IMR-90 (cell line): ENCODE results near the gene TAPT1. TPM values are rescaled to one million over a fixed set of nuclear protein-coding genes. Genes with fewer than 3 reads are reported as not detected.

Experiments
- ATAC-seq: fragments of 200-7000 bp; cut with Tn5 transposase; 2 replicates; pipeline ENCODE4 v1.9.1; 2020; ENCODE audit warnings: low read depth, mild to moderate bottlenecking, moderate library complexity
- BruUV-seq: library from RNA; stranded (reverse); fragments of 400-500 nt; replicated peaks from 2 replicates; lab custom pipeline; 2021; lab: Mats Ljungman, UMichigan
- CTCF ChIA-PET: fragments of 300-600 bp; formaldehyde crosslinking; extraction: SDS; loops from one replicate; lab custom pipeline; 2021; ENCODE audit warnings: antibody characterized with exemption; lab: Yijun Ruan, JAX
- POLR2A ChIA-PET: fragments of 300-600 bp; sonication (Branson Sonifier 250); formaldehyde crosslinking; loops from one replicate; lab custom pipeline; 2022; ENCODE audit warnings: antibody characterized with exemption; ENCODE audit not compliant: unreplicated experiment; lab: Charles Lee
- DNase-seq: peaks from one replicate; pipeline ENCODE4 v3.0.0; 2013
- H2AFZ ChIP-seq: replicated peaks from 2 replicates; pipeline ENCODE3; 2013; ENCODE audit warnings: low read length, mild to moderate bottlenecking; ENCODE audit not compliant: poor library complexity
- H2AK5ac ChIP-seq: 2 replicates; pipeline ENCODE4 v1.6.1; 2013; ENCODE audit warnings: low read depth, low read length, inconsistent platforms
- H2AK9ac ChIP-seq: replicated peaks from 2 replicates; pipeline ENCODE3; 2013; ENCODE audit warnings: mild to moderate bottlenecking, low read depth, low read length, moderate library complexity; ENCODE audit not compliant: poor library complexity
- H2BK120ac ChIP-seq: 2 replicates; pipeline ENCODE4 v1.6.1; 2013; ENCODE audit warnings: low read depth, low read length, inconsistent platforms
- H2BK15ac ChIP-seq: 3 replicates; pipeline ENCODE4 v1.6.1; 2013; ENCODE audit warnings: low read depth, low read length, inconsistent platforms
- H2BK20ac ChIP-seq: 2 replicates; pipeline ENCODE4 v1.6.1; 2013; ENCODE audit warnings: low read depth, mild to moderate bottlenecking, inconsistent platforms, low read length, moderate library complexity
- H2BK5ac ChIP-seq: 2 replicates; pipeline ENCODE4 v1.6.1; 2013; ENCODE audit warnings: mild to moderate bottlenecking, low read depth, low read length, inconsistent platforms; ENCODE audit not compliant: poor library complexity, severe bottlenecking
- H3K14ac ChIP-seq: replicated peaks from 2 replicates; pipeline ENCODE4 v1.6.1; 2013; ENCODE audit warnings: low read depth, low read length, inconsistent platforms
- H3K18ac ChIP-seq: 2 replicates; pipeline ENCODE4 v1.6.1; 2013; ENCODE audit warnings: low read depth, low read length, control low read depth
- H3K23ac ChIP-seq: 2 replicates; pipeline ENCODE4 v1.6.1; 2013; ENCODE audit warnings: low read depth, low read length, inconsistent platforms
- H3K27ac ChIP-seq: 2 replicates; pipeline ENCODE4 v1.5.1; 2013; ENCODE audit warnings: mild to moderate bottlenecking, control low read depth, low read length; ENCODE audit not compliant: insufficient read depth
- H3K27me3 ChIP-seq: 2 replicates; pipeline ENCODE4 v1.6.1; 2013; ENCODE audit warnings: low read length; ENCODE audit not compliant: control insufficient read depth, insufficient read depth
- H3K36me3 ChIP-seq: 2 replicates; pipeline ENCODE4 v1.6.1; 2013; ENCODE audit warnings: low read length, mixed read lengths; ENCODE audit not compliant: control insufficient read depth, insufficient read depth
- H3K4ac ChIP-seq: 2 replicates; pipeline ENCODE4 v1.6.1; 2013; ENCODE audit warnings: low read depth, low read length, inconsistent platforms
- H3K4me1 ChIP-seq: 2 replicates; pipeline ENCODE4 v1.6.1; 2013; ENCODE audit warnings: low read length, mixed read lengths; ENCODE audit not compliant: control insufficient read depth, insufficient read depth
- H3K4me2 ChIP-seq: 2 replicates; pipeline ENCODE4 v1.6.1; 2013; ENCODE audit warnings: low read depth, mild to moderate bottlenecking, control low read depth, low read length, moderate library complexity
- H3K4me3 ChIP-seq: 2 replicates; pipeline ENCODE4 v1.5.1; 2013; ENCODE audit warnings: low read depth, mild to moderate bottlenecking, control low read depth, low read length, moderate library complexity; ENCODE audit not compliant: insufficient read depth
- H3K56ac ChIP-seq: 2 replicates; pipeline ENCODE4 v1.6.1; 2013; ENCODE audit warnings: low read length, inconsistent platforms; ENCODE audit not compliant: insufficient read depth; ENCODE audit errors: extremely low read depth
- H3K79me1 ChIP-seq, 2 experiments: 2 replicates each; pipeline ENCODE4 v1.6.1; 2013; ENCODE audit warnings: low read length in 2 of 2, inconsistent platforms in 1 of 2, low read depth in 1 of 2
- H3K9ac ChIP-seq: 2 replicates; pipeline ENCODE4 v1.6.1; 2013; ENCODE audit warnings: low read depth, low read length, control low read depth
- H3K9me1 ChIP-seq: 2 replicates; pipeline ENCODE4 v1.6.1; 2013; ENCODE audit warnings: low read length, inconsistent platforms; ENCODE audit not compliant: insufficient read depth
- H3K9me3 ChIP-seq: 2 replicates; pipeline ENCODE4 v1.6.1; 2013; ENCODE audit warnings: low read length; ENCODE audit not compliant: control insufficient read depth, insufficient read depth
- H4K20me1 ChIP-seq: 2 replicates; pipeline ENCODE4 v1.6.1; 2013; ENCODE audit warnings: low read length, inconsistent platforms; ENCODE audit not compliant: insufficient read depth
- H4K5ac ChIP-seq: 2 replicates; pipeline ENCODE4 v1.6.1; 2013; ENCODE audit warnings: mild to moderate bottlenecking, low read depth, low read length, control low read depth
- H4K8ac ChIP-seq, 2 experiments: 2 replicates each; pipeline ENCODE4 v1.6.1; 2013; ENCODE audit warnings: low read depth in 2 of 2, low read length in 2 of 2, control low read depth in 1 of 2, inconsistent platforms in 1 of 2
- H4K91ac ChIP-seq: 2 replicates; pipeline ENCODE4 v1.6.1; 2013; ENCODE audit warnings: low read depth, low read length, inconsistent platforms; ENCODE audit not compliant: insufficient read depth
- BHLHE40 ChIP-seq: fragments of 150-350 bp; IDR thresholded peaks from 2 replicates; pipeline ENCODE4 v1.6.1; 2016; ENCODE audit warnings: mild to moderate bottlenecking, low read depth, low read length
- CEBPB ChIP-seq: IDR thresholded peaks from 2 replicates; pipeline ENCODE4 v1.6.1; 2012; ENCODE audit warnings: low read depth, low read length, improper control_type of control experiment
- CHD1 ChIP-seq: IDR thresholded peaks from 2 replicates; pipeline ENCODE4 v1.6.1; 2012; ENCODE audit warnings: low read depth, low read length, improper control_type of control experiment
- CTCF ChIP-seq: conservative IDR thresholded peaks from 2 replicates; pipeline ENCODE4 v1.5.1; 2012; ENCODE audit warnings: mild to moderate bottlenecking, low read depth, low read length, improper control_type of control experiment
- ELK1 ChIP-seq: fragments of 150-350 bp; IDR thresholded peaks from 2 replicates; pipeline ENCODE4 v1.6.1; 2016; ENCODE audit warnings: low read depth, mild to moderate bottlenecking, low read length, moderate library complexity, borderline replicate concordance
- FOS ChIP-seq: fragments of 150-350 bp; IDR thresholded peaks from 2 replicates; pipeline ENCODE4 v1.6.1; 2016; ENCODE audit warnings: low read depth, low read length
- MAFK ChIP-seq: IDR thresholded peaks from 2 replicates; pipeline ENCODE4 v1.6.1; 2012; ENCODE audit warnings: low read depth, low read length, improper control_type of control experiment
- MAZ ChIP-seq: IDR thresholded peaks from 2 replicates; pipeline ENCODE4 v1.6.1; 2012; ENCODE audit warnings: low read depth, mild to moderate bottlenecking, low read length, improper control_type of control experiment, moderate library complexity, borderline replicate concordance
- MXI1 ChIP-seq: IDR thresholded peaks from 2 replicates; pipeline ENCODE4 v1.6.1; 2012; ENCODE audit warnings: low read depth, mild to moderate bottlenecking, low read length, moderate library complexity, borderline replicate concordance
- NFE2L2 ChIP-seq: fragments of 150-350 bp; IDR thresholded peaks from 2 replicates; pipeline ENCODE4 v1.6.1; 2016; ENCODE audit warnings: low read depth, mild to moderate bottlenecking, low read length
- POLR2A ChIP-seq: IDR thresholded peaks from 2 replicates; pipeline ENCODE4 v1.6.1; 2012; ENCODE audit warnings: mild to moderate bottlenecking, low read depth, low read length
- RAD21 ChIP-seq: IDR thresholded peaks from 2 replicates; pipeline ENCODE4 v1.6.1; 2012; ENCODE audit warnings: low read length, improper control_type of control experiment
- RCOR1 ChIP-seq: IDR thresholded peaks from 2 replicates; pipeline ENCODE4 v1.6.1; 2012; ENCODE audit warnings: mild to moderate bottlenecking, low read length, improper control_type of control experiment; ENCODE audit not compliant: insufficient replicate concordance
- RFX5 ChIP-seq: IDR thresholded peaks from 2 replicates; pipeline ENCODE4 v1.8.0; 2012; ENCODE audit warnings: low read depth, mild to moderate bottlenecking, low read length, moderate library complexity
- SMC3 ChIP-seq: fragments of 150-350 bp; IDR thresholded peaks from 2 replicates; pipeline ENCODE4 v1.6.1; 2016; ENCODE audit warnings: low read depth, mild to moderate bottlenecking, antibody characterized with exemption, low read length, moderate library complexity
- USF2 ChIP-seq: fragments of 150-350 bp; IDR thresholded peaks from 2 replicates; pipeline ENCODE4 v1.6.1; 2017; ENCODE audit warnings: mild to moderate bottlenecking, antibody characterized with exemption, low read length, low read depth
- WGBS, 2 experiments: methylation state at CpG; one replicate each; pipeline versions ENCODE4 v1.1.5 to v1.1.7; 2013; ENCODE audit warnings: missing lambda C conversion rate in 2 of 2; ENCODE audit not compliant: insufficient read length in 1 of 2; ENCODE audit errors: extremely low coverage in 2 of 2; 5-methylcytosine and 5-hydroxymethylcytosine counted together
- dilution Hi-C: fragments of 300-500 bp; cut with HindIII; formaldehyde crosslinking; loops from one replicate; pipeline ENCODE4 v1.14.3; 2018; ENCODE audit warnings: low sequenced_read_pairs; ENCODE audit not compliant: unreplicated experiment
- in situ Hi-C: fragments of 300-500 bp; cut with MboI; formaldehyde crosslinking; loops from 3 replicates; pipeline ENCODE4 v1.14.3; 2019; ENCODE audit warnings: low sequenced_read_pairs, inconsistent platforms, mixed read lengths
- intact Hi-C: fragments of 100-400 bp; cut with micrococcal nuclease; formaldehyde crosslinking; loops from 2 replicates; pipeline ENCODE4 v1.10.0; 2022
- polyA plus RNA-seq, 3 experiments: library from polyadenylated mRNA; depleted of rRNA; stranded (reverse); fragments of >200 nt; gene quantifications; 2 replicates each; pipeline ENCODE4 v1.2.3, GENCODE V29; 2012; ENCODE audit warnings: low replicate concordance in 1 of 3
- total RNA-seq: library from RNA; depleted of rRNA; stranded (reverse); fragments of >200 nt; gene quantifications from 2 replicates; pipeline ENCODE4 v1.2.3, GENCODE V29; 2012

Gene TAPT1
- total and polyA plus RNA-seq, 2 of the 4 experiments (the other 2 are of a cell fraction), result 5.6 to 12.2 TPM

- no peak overlapping the region for H2BK20ac ChIP-seq
- no peak overlapping the region for H3K4me3 ChIP-seq
- no peak overlapping the region for H2AK5ac ChIP-seq
- in situ Hi-C loops, result no loop called here
- ChIA-PET CTCF (interaction anchor here (0.6 to 1.7 kb wide), 2 partner anchors 13 to 134 kb away, joined by 3 to 4 read pairs; no protein-coding TSS in a partner anchor), POLR2A (interaction anchor here (0.6 kb wide), 1 partner anchor 12 kb away, joined by 4 read pairs; no protein-coding TSS in a partner anchor)
- no peak overlapping the region for H2BK15ac ChIP-seq
- H3K27ac ChIP-seq, result no peak overlapping the region
- no peaks in the 10 kb centered on the region for H3K9me1 ChIP-seq
- H3K9ac ChIP-seq, result no peak overlapping the region
- no TSS peak for BruUV-seq
- no peaks in the 10 kb centered on the region for H4K20me1 ChIP-seq
- no peak overlapping the region for H2BK120ac ChIP-seq
- H4K8ac ChIP-seq, result no peak overlapping the region
- no peaks in the 10 kb centered on the region for H3K79me1 ChIP-seq
- H4K5ac ChIP-seq, result no peak overlapping the region
- no peak overlapping the region for H3K23ac ChIP-seq
- H3K36me3 ChIP-seq, result no peaks in the 10 kb centered on the region
- no peaks in the 10 kb centered on the region for H3K9me3 ChIP-seq
- DNase-seq (no peak), ATAC-seq (no peak)
- TF ChIP-seq FOS, result no peak
- no peak for TF ChIP-seq CHD1
- no peak for TF ChIP-seq SMC3
- TF ChIP-seq USF2, result no peak
- no peak for TF ChIP-seq RAD21
- TF ChIP-seq POLR2A, result no peak
- no peak for TF ChIP-seq CEBPB
- TF ChIP-seq NFE2L2, result no peak
- no peak for TF ChIP-seq CTCF
- no peak for TF ChIP-seq RFX5
- TF ChIP-seq MAFK, result no peak
- no peak for TF ChIP-seq MXI1
- no peak for TF ChIP-seq BHLHE40
- TF ChIP-seq RCOR1, result no peak
- no peak for TF ChIP-seq MAZ
- TF ChIP-seq ELK1, result no peak
- H2BK5ac ChIP-seq, result no peak overlapping the region
- H3K14ac ChIP-seq, result no peak overlapping the region
- H3K27me3 ChIP-seq, result peaks cover 26% of the 10 kb centered on the region
- intact Hi-C loops, result no loop called here
- H3K18ac ChIP-seq, result no peak overlapping the region
- H2AK9ac ChIP-seq, result no peak overlapping the region
- no peak overlapping the region for H2AFZ ChIP-seq
- dilution Hi-C loops, result no loop called here
- no peak overlapping the region for H3K56ac ChIP-seq
- H3K4ac ChIP-seq, result no peak overlapping the region
- H3K4me2 ChIP-seq, result no peak overlapping the region
- H3K4me1 ChIP-seq, result no peaks in the 10 kb centered on the region
- WGBS, 2 experiments, result no CpG with 5 or more reads among the region's 1 CpG
- H4K91ac ChIP-seq, result no peak overlapping the region
Measured at GRCh38 chr4:16129336-16129735, 96.9 kb downstream of the TAPT1 start.
